Measurements from ENCODE around the gene EXOG. TPM values are rescaled to one million over a fixed set of nuclear protein-coding genes. Genes with fewer than 3 reads are reported as not detected.

The EXOG gene
- total and polyA plus RNA-seq, 11 donors: 18.3 to 35.9 (median 25.0) TPM

DNA sequence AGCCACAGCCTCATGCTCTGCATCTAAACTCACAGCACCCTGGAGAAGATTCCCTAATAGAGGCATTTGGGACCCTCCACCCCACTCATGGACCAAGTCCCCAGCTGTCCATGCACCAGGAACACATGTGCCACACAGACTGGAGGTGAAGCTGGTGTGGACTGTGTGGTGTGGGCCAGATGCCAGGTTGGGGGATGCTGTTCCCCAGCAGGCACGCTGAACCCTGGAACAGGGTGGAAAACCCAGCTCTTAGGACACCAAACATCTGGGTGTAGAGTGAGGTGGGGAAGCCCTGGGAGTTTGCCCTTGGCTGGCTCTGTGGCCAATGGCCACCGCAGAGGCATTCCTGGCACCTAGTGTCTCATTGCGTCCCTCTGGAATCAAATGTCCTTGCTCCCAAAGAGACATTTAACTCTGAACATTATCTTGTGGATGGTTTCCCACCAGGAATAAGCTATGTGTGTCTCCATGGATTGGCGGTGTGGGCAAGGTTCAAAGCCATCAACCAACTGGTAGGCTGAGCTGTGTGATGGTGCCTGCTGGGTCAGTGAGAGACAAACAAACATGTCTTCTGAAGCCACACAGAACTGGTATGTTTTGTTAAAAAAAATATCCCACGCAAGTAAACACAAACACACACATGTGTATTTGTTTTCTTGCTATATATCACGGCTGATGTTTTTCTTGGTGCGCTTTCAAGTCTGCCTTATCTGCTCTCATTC, 65.0 kb downstream of the EXOG start:
- intact Hi-C loops (cut with DNase I): no loop called here
- ATAC-seq: peak in 2 of 4 donors; percentile 4 to 16
- Histone ChIP-seq H3K9me3 (no peaks in the 10 kb centered on the region), H3K4me3 (no peak overlapping the region), H3K27me3 (no peaks in the 10 kb centered on the region), H3K4me1 (peaks cover 0 to 7% (median 0%) of the 10 kb centered on the region in 12 donors), H3K27ac (peak overlapping the region in 2 of 12 donors; percentile 13 to 19), H3K36me3 (peaks cover 0 to 94% (median 11%) of the 10 kb centered on the region in 9 donors)
- 72 to 76% (median 73%) methylated on average over 7 of the region's 7 CpGs for WGBS, 4 donors
- TF ChIP-seq POLR2A (IDR thresholded peaks at IDR 0.05): no peak
- TF ChIP-seq, protein P1, sequence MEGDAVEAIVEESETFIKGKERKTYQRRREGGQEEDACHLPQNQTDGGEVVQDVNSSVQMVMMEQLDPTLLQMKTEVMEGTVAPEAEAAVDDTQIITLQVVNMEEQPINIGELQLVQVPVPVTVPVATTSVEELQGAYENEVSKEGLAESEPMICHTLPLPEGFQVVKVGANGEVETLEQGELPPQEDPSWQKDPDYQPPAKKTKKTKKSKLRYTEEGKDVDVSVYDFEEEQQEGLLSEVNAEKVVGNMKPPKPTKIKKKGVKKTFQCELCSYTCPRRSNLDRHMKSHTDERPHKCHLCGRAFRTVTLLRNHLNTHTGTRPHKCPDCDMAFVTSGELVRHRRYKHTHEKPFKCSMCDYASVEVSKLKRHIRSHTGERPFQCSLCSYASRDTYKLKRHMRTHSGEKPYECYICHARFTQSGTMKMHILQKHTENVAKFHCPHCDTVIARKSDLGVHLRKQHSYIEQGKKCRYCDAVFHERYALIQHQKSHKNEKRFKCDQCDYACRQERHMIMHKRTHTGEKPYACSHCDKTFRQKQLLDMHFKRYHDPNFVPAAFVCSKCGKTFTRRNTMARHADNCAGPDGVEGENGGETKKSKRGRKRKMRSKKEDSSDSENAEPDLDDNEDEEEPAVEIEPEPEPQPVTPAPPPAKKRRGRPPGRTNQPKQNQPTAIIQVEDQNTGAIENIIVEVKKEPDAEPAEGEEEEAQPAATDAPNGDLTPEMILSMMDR (IDR thresholded peaks at IDR 0.05): no peak
- DNase-seq: peak in 1 of 5 donors; percentile 4

DNA sequence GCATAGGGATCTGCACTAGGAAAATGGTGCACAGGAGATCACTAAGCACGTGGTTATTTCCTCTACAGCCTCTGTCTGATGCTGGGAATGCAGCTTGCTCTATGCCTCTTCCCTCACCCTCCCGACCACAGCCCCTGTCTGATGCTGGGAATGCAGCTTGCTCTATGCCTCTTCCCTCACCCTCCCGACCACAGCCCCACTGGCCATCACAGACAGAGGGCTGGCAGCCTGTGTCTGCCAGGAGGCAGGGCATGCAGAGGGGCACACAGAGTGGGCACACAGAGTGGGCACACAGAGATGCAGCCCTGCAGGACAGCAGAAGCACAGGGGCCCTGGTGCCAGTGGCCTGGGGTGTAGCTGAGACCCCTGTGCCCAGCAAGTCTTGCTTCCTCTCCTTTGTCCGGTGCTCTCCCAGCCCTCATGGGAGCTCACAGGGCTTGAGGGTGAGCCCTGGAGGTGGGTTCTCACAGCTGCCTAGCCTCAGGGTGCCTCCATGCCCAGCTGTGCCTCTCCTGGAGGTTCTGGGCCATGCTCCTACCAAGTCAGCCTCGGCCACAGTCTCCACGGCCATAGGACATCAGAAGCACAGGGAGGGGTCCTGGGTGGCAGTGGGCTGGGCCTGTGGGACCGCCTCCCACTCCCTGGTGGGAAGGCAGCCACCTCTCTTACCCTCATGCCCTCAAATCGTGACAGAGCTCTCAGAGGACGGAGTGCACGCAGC, 65.8 kb downstream of the EXOG start:
- no peaks in the 10 kb centered on the region for H3K27me3 ChIP-seq
- no peaks in the 10 kb centered on the region for H3K9me3 ChIP-seq
- H3K36me3 ChIP-seq: peaks cover 0 to 94% (median 11%) of the 10 kb centered on the region in 9 donors
- ATAC-seq (peak in 1 of 4 donors; percentile 9), DNase-seq (peak in 1 of 5 donors; percentile 15)
- intact Hi-C loops (cut with DNase I): no loop called here
- 63 to 79% (median 73%) methylated on average over 4 to 10 of the region's 10 CpGs for WGBS, 4 donors
- H3K4me1 ChIP-seq: peaks cover 0 to 7% (median 0%) of the 10 kb centered on the region in 12 donors
- no peak for TF ChIP-seq POLR2A (IDR thresholded peaks at IDR 0.05)
- TF ChIP-seq, protein P1 (IDR thresholded peaks at IDR 0.05): no peak
- peak overlapping the region in 2 of 12 donors; percentile 11 to 14 for H3K27ac ChIP-seq
- no peak overlapping the region for H3K4me3 ChIP-seq

DNA sequence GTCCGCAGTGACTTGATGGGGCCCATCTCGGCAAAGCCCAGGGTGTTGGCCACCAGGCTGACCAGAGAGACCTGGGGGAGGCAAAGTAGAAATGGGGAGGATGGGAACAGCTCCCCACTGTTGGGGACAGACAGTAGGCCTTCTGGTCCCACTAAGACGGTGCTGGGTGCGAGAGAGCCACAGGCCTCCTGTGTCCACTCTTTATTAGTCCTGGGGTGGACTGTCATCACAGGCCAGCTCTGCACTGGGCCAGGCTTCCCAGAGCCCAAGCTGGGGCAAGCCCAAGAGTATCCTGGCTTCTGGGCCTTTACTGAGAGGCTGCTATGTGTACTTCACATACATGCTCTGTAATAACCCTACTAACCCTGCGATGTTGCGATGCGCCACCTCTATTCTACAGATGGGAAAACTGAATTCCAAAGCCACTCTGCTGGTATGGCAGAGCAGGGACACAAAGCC, 66.4 kb downstream of the EXOG start:
- no peaks in the 10 kb centered on the region for H3K9me3 ChIP-seq
- WGBS, 4 donors: 95 to 99% (median 98%) methylated on average over 7 of the region's 7 CpGs
- DNase-seq (no peak), ATAC-seq (no peak)
- TF ChIP-seq, protein P1 (IDR thresholded peaks at IDR 0.05): no peak
- no peak for TF ChIP-seq POLR2A (IDR thresholded peaks at IDR 0.05)
- H3K27me3 ChIP-seq: no peaks in the 10 kb centered on the region
- intact Hi-C loops (cut with DNase I): no loop called here
- H3K4me1 ChIP-seq: peaks cover 0 to 8% (median 0%) of the 10 kb centered on the region in 12 donors
- H3K4me3 ChIP-seq: no peak overlapping the region
- peak overlapping the region in 3 of 12 donors; percentile 11 to 15 (median 14) for H3K27ac ChIP-seq
- peaks cover 0 to 91% (median 11%) of the 10 kb centered on the region in 9 donors for H3K36me3 ChIP-seq
